ENCODE results near the gene TGFB2. TPM values are rescaled to one million over a fixed set of nuclear protein-coding genes. Genes with fewer than 3 reads are reported as not detected.

TGFB2 gene
- total and polyA plus RNA-seq, 2 experiments from 2014 or later, result 0.97 to 1.3 TPM

DNA sequence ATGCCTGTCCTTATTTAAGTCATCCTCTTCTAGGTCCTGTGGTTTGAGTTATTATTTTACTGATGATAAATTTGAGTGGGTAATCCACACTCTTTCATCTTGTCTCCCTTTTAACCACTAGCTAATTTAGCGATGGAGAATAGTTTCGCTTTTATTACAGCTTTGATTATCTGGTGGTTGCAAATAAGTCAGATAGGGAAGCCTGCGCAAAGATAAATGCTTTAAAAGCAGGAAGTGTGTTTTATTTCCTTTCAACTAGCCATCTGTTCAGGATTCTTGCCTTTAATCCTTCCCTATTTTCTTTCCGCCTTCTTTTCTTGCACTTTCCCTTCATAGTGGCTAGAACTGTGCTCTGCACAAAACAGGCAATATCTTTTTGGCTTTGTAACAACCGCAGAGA is 129.0 kb downstream of the TGFB2 start:
- no peak overlapping the region for H3K4me3 ChIP-seq
- H3K9ac ChIP-seq, result no peak overlapping the region
- no peaks in the 10 kb centered on the region for H3K9me3 ChIP-seq (ENCODE audit: low read depth)
- H2AFZ ChIP-seq, result no peak overlapping the region
- WGBS, 2 experiments (ENCODE audit: low coverage in 1 of 2, low lambda C conversion rate in 2 of 2, missing lambda C conversion rate in 2 of 2), result 98% methylated on average over 5 of the region's 5 CpGs
- H3K36me3 ChIP-seq (ENCODE audit: low read depth), result no peaks in the 10 kb centered on the region
- H3K4me2 ChIP-seq (ENCODE audit: unreplicated experiment), result no peak overlapping the region
- no peaks in the 10 kb centered on the region for H3K79me2 ChIP-seq (ENCODE audit: insufficient read depth)
- DNase-seq, result no peak
- H3K4me1 ChIP-seq (ENCODE audit: insufficient read depth), result peaks cover 37% of the 10 kb centered on the region
- H3F3A ChIP-seq (ENCODE audit: insufficient read depth), result peaks cover 23% of the 10 kb centered on the region
- H3K27me3 ChIP-seq (replicated peaks; ENCODE audit: insufficient read depth), result no peaks in the 10 kb centered on the region
- TF ChIP-seq EZH2phosphoT487 (IDR thresholded peaks at IDR 0.05; ENCODE audit: insufficient read depth, low read depth) (no peak), EZH2 (IDR thresholded peaks at IDR 0.05; ENCODE audit: insufficient read depth, poor library complexity, severe bottlenecking) (no peak)
- H3K9me2 ChIP-seq (ENCODE audit: insufficient read depth), result no peaks in the 10 kb centered on the region
- no peaks in the 10 kb centered on the region for H4K20me1 ChIP-seq (ENCODE audit: insufficient read depth)
- in situ Hi-C loops (cut with MboI), result no loop called here
- H3K27ac ChIP-seq, result no peak overlapping the region

DNA sequence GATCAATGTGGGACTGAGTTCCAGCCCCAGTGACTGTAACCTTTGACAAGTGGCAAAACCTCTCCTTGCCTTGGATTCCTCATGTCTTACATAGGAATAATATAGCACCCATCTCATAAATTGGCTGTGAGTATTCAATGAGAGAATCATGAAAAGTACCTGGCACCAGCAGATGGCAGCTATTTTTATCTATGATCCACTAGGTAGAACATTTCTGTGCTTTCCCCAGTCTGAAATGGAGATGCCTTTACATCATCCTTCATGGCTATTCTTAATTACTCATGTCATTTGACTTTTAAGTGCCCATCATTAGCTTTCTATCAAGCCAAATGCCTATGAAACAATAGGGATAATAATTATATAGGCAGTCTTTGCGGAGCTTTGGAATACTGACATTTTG is 130.1 kb downstream of the TGFB2 start:
- Histone ChIP-seq H3K4me3 (no peak overlapping the region), H3K79me2 (ENCODE audit: insufficient read depth) (no peaks in the 10 kb centered on the region), H3F3A (ENCODE audit: insufficient read depth) (peaks cover 34% of the 10 kb centered on the region), H3K9me3 (ENCODE audit: low read depth) (no peaks in the 10 kb centered on the region), H3K27ac (no peak overlapping the region), H3K36me3 (ENCODE audit: low read depth) (no peaks in the 10 kb centered on the region), H3K4me2 (ENCODE audit: unreplicated experiment) (peak overlapping the region; percentile 60), H3K9me2 (ENCODE audit: insufficient read depth) (no peaks in the 10 kb centered on the region), H4K20me1 (ENCODE audit: insufficient read depth) (no peaks in the 10 kb centered on the region), H2AFZ (no peak overlapping the region), H3K27me3 (replicated peaks; ENCODE audit: insufficient read depth) (no peaks in the 10 kb centered on the region), H3K9ac (no peak overlapping the region), H3K4me1 (ENCODE audit: insufficient read depth) (peaks cover 48% of the 10 kb centered on the region)
- 97 to 100% methylated on average over 1 of the region's 1 CpG for WGBS, 2 experiments (ENCODE audit: low coverage in 1 of 2, low lambda C conversion rate in 2 of 2, missing lambda C conversion rate in 2 of 2)
- TF ChIP-seq EZH2 (IDR thresholded peaks at IDR 0.05; ENCODE audit: insufficient read depth, poor library complexity, severe bottlenecking) (no peak), EZH2phosphoT487 (IDR thresholded peaks at IDR 0.05; ENCODE audit: insufficient read depth, low read depth) (no peak)
- no peak for DNase-seq
- in situ Hi-C loops (cut with MboI), result no loop called here

DNA sequence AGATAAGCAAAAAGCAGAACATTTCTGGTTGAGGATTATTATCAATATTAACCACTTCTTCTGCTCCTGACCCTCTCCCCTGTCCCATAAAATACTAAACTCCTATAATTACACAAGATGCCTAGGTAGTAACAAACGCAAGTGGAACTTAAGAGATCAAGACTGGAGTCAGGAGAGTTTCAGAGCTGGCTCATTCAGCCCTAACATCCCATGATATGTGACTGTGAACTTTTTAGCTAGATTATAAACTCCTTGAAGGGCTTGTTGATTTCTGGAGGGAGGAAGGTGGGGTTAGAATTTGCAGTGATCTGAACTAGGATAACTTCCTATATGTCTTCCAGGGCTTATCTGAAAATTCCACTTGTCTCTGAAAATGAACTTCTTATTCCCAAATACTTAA is 130.6 kb downstream of the TGFB2 start:
- H3K36me3 ChIP-seq (ENCODE audit: low read depth), result no peaks in the 10 kb centered on the region
- no peak overlapping the region for H3K27ac ChIP-seq
- peaks cover 52% of the 10 kb centered on the region for H3K4me1 ChIP-seq (ENCODE audit: insufficient read depth)
- H3K4me2 ChIP-seq (ENCODE audit: unreplicated experiment), result peak overlapping the region; percentile 60
- H3K79me2 ChIP-seq (ENCODE audit: insufficient read depth), result no peaks in the 10 kb centered on the region
- no peaks in the 10 kb centered on the region for H4K20me1 ChIP-seq (ENCODE audit: insufficient read depth)
- H2AFZ ChIP-seq, result no peak overlapping the region
- H3K9me3 ChIP-seq (ENCODE audit: low read depth), result no peaks in the 10 kb centered on the region
- TF ChIP-seq EZH2 (IDR thresholded peaks at IDR 0.05; ENCODE audit: insufficient read depth, poor library complexity, severe bottlenecking) (no peak), EZH2phosphoT487 (IDR thresholded peaks at IDR 0.05; ENCODE audit: insufficient read depth, low read depth) (no peak)
- H3F3A ChIP-seq (ENCODE audit: insufficient read depth), result peaks cover 38% of the 10 kb centered on the region
- no peaks in the 10 kb centered on the region for H3K27me3 ChIP-seq (replicated peaks; ENCODE audit: insufficient read depth)
- in situ Hi-C loops (cut with MboI), result no loop called here
- no peak overlapping the region for H3K4me3 ChIP-seq
- H3K9ac ChIP-seq, result no peak overlapping the region
- 100% methylated on average over 1 of the region's 1 CpG for WGBS, 2 experiments (ENCODE audit: low coverage in 1 of 2, low lambda C conversion rate in 2 of 2, missing lambda C conversion rate in 2 of 2)
- H3K9me2 ChIP-seq (ENCODE audit: insufficient read depth), result no peaks in the 10 kb centered on the region
- no peak for DNase-seq

DNA sequence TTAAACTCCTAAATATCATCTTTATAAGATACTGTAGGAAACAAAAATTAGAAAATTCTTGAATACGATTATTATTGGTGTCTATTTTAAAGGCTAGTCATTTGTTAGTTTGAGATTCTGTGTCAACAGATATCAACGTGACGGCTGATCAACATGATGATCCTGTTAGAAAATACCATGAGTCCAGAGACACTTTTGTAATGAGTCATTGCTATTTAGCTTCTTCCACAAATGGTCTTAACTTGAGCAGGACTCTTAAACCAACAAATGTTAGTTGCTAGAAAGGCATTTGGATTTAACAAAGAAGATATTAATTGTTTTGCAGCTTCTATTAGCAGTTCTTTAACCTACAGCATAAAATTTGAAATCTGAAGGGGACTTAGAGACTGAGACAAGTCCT is 131.2 kb downstream of the TGFB2 start:
- peaks cover 59% of the 10 kb centered on the region for H3K4me1 ChIP-seq (ENCODE audit: insufficient read depth)
- H2AFZ ChIP-seq, result no peak overlapping the region
- no peaks in the 10 kb centered on the region for H3K79me2 ChIP-seq (ENCODE audit: insufficient read depth)
- TF ChIP-seq EZH2phosphoT487 (IDR thresholded peaks at IDR 0.05; ENCODE audit: insufficient read depth, low read depth) (no peak), EZH2 (IDR thresholded peaks at IDR 0.05; ENCODE audit: insufficient read depth, poor library complexity, severe bottlenecking) (no peak)
- H3K27ac ChIP-seq, result peak overlapping the region; percentile 37
- H3K4me3 ChIP-seq, result no peak overlapping the region
- H3K9me3 ChIP-seq (ENCODE audit: low read depth), result no peaks in the 10 kb centered on the region
- DNase-seq, result peak; percentile 88
- no peaks in the 10 kb centered on the region for H4K20me1 ChIP-seq (ENCODE audit: insufficient read depth)
- no peaks in the 10 kb centered on the region for H3K9me2 ChIP-seq (ENCODE audit: insufficient read depth)
- H3K36me3 ChIP-seq (ENCODE audit: low read depth), result no peaks in the 10 kb centered on the region
- peak overlapping the region; percentile 60 for H3K4me2 ChIP-seq (ENCODE audit: unreplicated experiment)
- H3K27me3 ChIP-seq (replicated peaks; ENCODE audit: insufficient read depth), result no peaks in the 10 kb centered on the region
- no peak overlapping the region for H3K9ac ChIP-seq
- in situ Hi-C loops (cut with MboI), result no loop called here
- WGBS, 2 experiments (ENCODE audit: low coverage in 1 of 2, low lambda C conversion rate in 2 of 2, missing lambda C conversion rate in 2 of 2), result 0 to 1% methylated on average over 3 of the region's 3 CpGs
- peaks cover 45% of the 10 kb centered on the region for H3F3A ChIP-seq (ENCODE audit: insufficient read depth)

DNA sequence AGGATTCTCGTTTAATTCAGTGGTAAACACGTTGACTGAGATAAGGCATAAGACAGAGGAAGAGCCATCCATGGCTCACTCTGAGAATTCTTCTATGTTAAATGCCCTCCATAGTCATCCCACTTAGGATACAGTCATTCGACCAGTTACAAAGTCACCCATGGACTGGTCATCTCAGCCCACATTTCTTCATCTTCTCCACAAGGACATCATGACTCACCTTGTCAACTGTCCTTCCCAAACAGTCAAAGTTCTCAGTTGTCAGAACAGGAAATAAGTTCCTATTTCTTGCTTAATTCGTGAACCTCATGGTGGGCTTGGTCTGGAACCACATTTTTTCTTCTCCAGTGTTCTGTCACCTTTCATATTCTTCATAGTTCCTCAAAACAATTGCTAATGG is 133.2 kb downstream of the TGFB2 start:
- H2AFZ ChIP-seq, result no peak overlapping the region
- peaks cover 46% of the 10 kb centered on the region for H3F3A ChIP-seq (ENCODE audit: insufficient read depth)
- no peak overlapping the region for H3K4me2 ChIP-seq (ENCODE audit: unreplicated experiment)
- no peaks in the 10 kb centered on the region for H3K9me3 ChIP-seq (ENCODE audit: low read depth)
- H3K9me2 ChIP-seq (ENCODE audit: insufficient read depth), result no peaks in the 10 kb centered on the region
- DNase-seq, result peak; percentile 66
- H3K36me3 ChIP-seq (ENCODE audit: low read depth), result no peaks in the 10 kb centered on the region
- in situ Hi-C loops (cut with MboI), result no loop called here
- H3K9ac ChIP-seq, result no peak overlapping the region
- TF ChIP-seq EZH2 (IDR thresholded peaks at IDR 0.05; ENCODE audit: insufficient read depth, poor library complexity, severe bottlenecking), result no peak
- TF ChIP-seq EZH2phosphoT487 (IDR thresholded peaks at IDR 0.05; ENCODE audit: insufficient read depth, low read depth), result no peak
- no peaks in the 10 kb centered on the region for H3K27me3 ChIP-seq (replicated peaks; ENCODE audit: insufficient read depth)
- H3K79me2 ChIP-seq (ENCODE audit: insufficient read depth), result no peaks in the 10 kb centered on the region
- WGBS, 2 experiments (ENCODE audit: low coverage in 1 of 2, low lambda C conversion rate in 2 of 2, missing lambda C conversion rate in 2 of 2), result 24 to 36% methylated on average over 4 of the region's 4 CpGs
- H3K27ac ChIP-seq, result peak overlapping the region; percentile 93; the same call in 1 of the 2 replicates
- no peaks in the 10 kb centered on the region for H4K20me1 ChIP-seq (ENCODE audit: insufficient read depth)
- no peak overlapping the region for H3K4me3 ChIP-seq
- H3K4me1 ChIP-seq (ENCODE audit: insufficient read depth), result peaks cover 73% of the 10 kb centered on the region

Data from GM23248 (cell line).